PFSK-1 (cell line): ENCODE measurements around the gene LSM12.

ENCODE experiments used
- SIN3A ChIP-seq: IDR thresholded peaks from 2 replicates; pipeline ENCODE4 v1.6.1; 2012; ENCODE audit warnings: mild to moderate bottlenecking, low read length, moderate library complexity, borderline replicate concordance; ENCODE audit not compliant: insufficient read depth
- TAF1 ChIP-seq: IDR thresholded peaks from 2 replicates; pipeline ENCODE4 v1.6.1; 2012; ENCODE audit warnings: low read length, control low read depth, borderline replicate concordance; ENCODE audit not compliant: insufficient read depth

GRCh38 chr17:44053125-44053872, 13.2 kb downstream of the LSM12 start:
- TF ChIP-seq TAF1 (no peak), SIN3A (no peak)
